ENCODE data around the gene PARL.
"Not testable (repeated sequence)": the region's sequence is repeated elsewhere in the genome, so short reads cannot be mapped to it uniquely, and the experiment has no call there.

Gene PARL

DNA sequence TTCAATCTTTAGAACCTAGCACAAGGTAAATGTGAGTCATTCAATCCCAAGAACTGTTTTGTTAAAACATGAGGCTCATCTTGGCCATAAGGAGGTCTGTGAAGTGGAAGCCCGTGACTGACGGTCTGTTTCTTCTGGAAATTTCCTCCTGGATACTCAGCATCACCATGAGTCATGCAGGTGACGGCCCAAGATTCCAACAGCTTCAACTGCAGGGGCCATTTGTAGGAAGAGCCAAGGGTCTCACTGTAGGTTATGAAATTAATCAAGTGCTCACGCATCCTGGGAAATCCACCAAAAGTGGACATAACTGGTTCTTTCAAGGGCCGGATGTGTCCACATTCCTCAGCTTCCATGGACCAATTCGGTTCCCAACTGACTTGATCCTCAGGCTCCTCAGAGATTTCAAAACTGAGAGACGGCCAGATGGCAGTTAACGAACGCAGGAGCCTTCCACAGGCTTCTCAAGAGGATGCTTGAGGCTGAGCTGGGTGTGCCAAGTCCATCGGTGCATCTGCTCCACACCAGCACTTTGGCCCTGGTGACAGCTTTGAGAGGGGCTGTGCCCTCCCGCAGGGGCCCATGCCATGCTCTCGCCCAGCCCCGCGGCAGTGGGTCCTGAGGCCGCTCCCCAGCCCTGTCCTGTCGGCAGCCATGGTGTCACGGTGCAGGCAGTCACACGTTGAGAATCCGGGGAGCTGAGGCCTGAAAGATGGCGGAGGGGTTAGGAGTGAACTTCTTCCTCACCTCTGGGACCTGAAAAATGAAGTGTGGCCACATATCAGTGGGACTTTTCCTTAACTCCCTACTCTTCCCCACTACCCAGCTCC lies 67.8 kb downstream of the PARL start:
- no peak for DNase-seq

DNA sequence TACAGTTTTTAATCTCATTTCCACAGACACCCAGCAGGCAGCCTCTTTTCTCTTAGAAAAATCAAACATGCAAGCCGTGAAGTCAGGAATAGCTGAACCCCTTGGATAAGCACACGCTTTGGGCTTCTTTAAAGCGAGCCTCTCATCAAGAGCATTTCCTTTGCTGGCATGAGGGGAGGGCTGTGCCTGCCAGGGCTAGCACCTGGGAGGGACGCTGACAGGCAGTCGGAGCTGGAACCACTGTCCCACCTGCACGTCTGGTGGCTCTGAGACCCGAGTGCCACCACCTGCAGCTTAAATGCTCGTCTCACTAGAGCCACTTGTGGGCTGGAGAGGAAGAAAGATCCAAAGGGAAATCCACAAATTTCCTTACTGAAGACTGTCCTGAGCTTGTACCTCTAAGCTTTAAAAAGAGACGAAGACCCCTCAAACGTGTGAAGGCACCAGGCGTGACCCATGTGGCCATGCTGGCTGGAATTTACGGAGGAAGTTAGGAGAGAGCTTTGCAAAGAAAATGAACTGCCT lies 68.7 kb downstream of the PARL start:
- no peak for DNase-seq

DNA sequence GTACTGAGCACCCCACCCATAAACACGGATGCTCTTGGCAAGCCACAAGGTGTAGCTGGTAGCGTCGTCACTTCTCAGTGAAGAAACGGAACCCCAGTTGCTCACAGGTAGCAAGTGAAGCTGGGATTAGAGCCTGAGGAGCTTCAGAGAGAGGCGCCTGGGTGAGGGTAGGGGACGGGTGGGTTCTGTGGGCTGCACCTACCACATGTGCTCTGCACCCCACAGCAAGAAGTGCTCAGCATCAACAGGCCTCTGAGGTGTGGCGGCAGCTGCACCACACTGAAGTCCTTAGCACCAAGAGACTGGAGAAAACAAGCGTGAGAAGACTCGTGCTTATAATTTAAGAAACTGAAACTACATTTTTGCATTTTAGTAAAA lies 69.1 kb downstream of the PARL start:
- no peak for DNase-seq

DNA sequence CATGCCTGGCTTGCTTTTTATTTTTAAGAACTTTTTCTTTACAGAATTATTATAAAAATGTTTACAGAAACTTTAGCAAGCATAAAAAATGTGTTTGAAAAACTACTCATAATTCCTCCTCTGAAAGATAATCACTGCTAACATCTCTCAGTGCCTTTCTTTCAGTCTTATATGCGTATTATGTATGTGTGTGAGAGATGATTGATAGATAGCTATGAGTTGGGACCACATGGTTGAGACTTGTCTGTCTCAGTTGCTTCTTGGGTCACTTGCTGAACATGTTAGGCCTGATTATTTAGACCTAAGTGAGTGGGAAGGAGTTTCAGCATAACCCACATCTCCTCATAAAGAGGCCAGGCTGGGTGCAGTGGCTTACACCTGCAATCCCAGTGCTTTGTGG lies 70.4 kb downstream of the PARL start:
- no peak for DNase-seq

DNA sequence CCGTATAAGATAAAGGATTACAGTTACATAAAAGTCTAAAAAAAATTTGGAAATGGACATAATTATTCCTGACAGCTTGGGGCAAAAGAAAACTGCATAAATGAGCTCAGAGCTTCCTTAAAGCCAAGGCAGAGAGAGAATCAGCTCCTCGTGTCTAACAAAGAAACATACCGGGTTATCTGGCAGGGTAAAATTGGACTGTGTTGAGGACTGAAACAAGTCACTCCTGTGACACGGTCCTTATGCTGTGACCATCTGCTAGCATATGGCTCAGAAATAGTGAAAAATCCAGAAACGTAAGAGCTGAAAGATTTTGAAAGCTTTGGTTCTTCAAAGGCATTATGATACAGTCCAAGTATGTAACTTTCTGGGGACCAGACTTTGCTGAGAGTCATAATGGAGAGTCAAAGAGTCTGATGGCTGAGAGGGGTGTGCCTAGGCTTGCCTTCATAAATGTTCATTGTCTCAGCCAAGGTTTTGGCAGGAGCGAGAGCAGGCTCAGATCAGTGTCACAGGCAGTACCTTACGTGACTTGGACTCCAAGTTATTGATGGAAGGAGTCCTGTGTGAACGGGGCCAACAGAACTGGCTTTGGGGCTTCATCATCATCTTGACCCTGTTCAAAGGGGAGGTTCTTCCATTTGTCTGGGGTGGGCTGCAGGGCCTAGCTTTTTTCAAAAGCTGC lies 71.8 kb downstream of the PARL start:
- DNase-seq, result peak; percentile 55 to 79

DNA sequence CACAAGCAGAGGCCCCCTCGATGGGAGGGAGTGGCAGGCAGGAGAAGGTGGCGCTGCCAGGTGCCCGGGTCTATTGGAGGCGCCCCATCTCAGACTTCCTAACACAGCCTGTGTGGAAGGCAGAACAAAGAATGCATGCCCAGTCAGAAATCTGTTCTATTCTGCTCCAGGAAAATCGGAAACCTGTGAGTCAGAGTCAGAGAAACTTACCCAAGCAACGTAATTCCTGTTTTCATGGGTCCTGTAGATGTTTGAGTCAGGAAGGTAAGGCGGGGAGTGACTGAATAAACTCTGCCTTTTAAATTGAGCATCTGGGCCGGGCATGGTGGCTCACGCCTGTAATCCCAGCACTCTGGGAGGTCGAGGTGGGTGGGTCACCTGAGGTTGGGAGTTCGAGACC lies 73.0 kb downstream of the PARL start:
- no peak for DNase-seq

DNA sequence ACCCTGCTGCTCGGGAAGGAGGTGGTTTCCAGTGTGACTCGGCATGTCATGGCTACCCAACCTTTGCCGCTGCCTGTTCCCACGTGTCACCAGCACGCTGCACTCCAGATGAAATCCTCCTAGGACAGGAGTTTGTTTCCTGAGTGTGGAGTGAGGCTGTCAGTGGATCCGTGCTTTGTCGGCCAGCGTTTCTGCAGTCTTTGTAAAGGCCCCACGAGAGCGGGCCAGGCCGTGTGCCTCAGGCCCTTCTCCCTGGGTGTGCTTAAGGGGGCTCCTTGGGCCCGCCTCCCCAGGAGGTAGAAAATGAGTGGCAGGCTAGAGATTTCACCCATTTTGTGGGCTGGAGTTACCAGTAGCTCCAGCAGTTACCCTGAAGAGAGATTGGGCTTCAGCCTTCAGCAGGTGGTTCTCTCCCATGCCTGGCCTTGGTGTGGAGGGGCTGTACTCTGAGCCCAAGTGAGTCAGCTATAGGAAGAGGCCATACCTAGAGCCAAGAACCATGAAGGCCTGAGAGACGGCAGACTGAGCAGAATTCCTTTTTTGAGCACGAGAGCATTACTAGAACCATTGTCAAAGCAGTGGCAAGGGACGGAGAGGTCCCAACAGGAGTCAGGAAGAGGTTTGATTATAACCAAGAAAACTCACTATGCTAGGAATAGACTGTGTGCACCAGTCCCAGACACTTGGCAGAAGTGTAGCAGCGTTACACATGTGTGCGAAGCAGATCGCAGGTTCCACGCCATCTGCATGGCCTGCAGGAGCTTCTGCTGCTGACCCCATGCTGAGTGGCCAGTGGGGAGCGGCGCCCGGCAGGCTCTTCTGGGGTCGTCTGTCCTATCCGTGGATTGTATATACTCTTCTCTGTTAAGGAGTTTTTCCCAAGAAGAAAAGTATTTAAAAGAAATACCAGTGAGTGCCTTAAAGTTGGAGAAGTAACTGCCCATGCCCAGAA lies 73.8 kb downstream of the PARL start:
- no peak for DNase-seq

DNA sequence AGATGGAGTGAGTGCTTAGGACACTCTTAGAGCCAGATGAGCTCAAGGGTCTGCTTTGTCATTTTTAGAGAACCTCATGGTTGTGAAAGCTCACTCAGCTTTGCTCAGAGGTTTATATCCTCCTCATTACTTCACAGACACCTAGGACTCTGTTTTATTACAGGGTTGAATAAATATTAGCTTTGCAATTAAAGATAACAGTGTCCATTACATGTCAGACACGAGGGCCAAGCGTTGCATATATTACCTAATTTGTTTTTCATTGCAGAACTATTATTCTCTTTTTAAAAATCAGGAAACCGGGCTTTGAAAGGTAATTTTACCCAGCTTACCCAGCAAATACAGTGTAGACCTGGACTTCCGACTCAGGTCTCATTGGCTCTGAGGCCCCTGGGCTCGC lies 75.4 kb downstream of the PARL start:
- no peak for DNase-seq

DNA sequence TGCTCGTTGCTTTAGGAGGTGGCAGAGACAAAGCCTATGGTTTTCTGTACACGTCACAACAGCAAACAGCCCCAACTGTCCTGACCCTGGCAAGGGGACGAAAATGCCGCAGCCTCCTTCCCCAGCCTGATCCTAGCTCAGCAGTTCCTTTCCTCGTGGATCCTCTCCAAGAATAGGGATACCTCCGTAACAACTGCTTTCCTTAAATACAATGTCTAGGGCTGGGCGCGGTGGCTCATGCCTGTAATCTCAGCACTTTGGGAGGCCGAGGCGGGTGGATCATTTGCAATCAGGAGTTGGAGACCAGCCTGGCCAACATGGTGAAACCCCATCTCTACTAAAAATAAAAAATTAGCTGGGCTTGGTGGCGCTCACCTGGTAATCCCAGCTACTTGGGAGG lies 76.3 kb downstream of the PARL start:
- DNase-seq, result no peak

DNA sequence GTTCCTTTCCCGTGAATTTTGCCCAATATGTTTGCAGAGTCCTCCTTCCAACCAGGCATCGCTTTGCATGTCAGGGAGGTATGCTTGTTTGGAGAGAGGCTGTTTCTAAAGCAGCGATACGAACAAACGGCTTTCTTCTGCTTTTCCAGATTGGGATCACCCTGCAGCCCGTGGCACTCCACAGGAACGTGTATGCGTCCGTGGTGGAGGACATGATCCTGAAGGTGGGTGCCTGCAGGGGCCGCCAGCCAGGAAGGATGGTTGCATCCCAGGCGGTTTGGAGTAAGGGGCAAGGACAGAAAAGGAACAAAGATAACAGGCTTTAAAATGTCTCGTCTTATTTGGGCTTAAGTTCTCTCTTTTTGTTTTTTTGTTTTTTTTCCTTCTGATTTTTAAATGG lies 76.8 kb downstream of the PARL start:
- DNase-seq, result no peak

DNA sequence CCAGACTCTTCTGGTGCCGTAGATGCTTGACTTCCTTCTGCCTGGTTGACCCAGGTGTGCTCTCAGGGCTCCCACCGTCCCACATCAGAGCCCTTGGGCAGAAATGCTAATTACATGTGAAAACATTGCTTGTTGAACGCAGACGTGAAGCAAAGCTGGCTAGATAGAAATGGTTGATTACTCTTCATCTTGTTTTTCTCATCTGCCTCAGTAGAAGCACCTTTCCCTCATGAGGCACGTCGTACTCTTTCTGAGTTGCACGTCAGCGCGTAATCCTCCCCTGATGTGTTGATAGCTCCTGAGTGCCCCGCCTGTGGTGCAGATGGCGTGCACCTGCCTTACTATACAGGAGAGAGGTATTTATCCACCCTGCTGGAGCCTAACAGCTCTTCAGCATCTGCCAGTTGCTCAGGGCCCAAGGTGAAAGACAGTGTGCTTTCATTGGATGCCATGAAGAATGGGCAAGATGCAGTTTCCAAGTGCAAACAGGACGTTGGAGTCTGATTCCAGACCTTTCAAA lies 77.4 kb downstream of the PARL start:
- DNase-seq, result no peak

DNA sequence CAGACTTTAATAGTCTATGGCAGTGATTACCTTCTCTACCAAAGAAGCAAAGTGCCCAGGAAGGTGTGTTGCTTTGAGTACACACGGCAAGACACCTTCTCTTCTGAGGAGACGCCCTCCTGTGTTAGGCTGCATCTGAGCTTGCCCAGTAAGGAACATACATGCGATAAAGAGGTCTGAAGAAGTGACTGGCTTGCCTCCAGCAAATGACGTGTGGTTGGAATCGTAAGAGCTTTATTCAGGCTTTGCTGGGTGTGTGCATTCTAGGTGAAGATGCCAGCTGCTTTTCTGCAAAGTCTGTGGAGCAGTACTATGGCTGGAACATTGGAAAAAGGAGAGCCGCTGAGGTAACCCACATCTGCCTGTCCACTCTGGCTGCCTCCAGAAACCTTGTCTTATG lies 81.7 kb downstream of the PARL start:
- no peak for DNase-seq

DNA sequence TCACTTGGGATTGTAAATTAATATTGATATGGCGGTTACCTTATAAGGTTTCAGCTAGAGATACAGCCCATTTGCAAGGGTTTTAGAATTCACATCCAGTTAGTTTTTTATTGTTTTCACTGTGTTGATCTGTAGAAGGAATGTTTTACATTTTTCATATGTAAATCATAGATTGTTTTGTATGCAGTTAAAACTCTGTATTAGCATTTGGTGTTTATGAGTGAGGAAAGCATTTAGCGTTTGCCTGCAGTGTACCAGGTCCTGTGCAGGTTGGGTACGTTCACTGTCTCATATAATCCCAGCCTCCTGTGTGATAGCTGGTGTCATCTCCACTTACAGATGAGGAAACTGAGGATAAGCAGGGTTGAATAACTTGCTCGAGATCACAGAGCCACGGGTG lies 83.1 kb downstream of the PARL start:
- no peak for DNase-seq

DNA sequence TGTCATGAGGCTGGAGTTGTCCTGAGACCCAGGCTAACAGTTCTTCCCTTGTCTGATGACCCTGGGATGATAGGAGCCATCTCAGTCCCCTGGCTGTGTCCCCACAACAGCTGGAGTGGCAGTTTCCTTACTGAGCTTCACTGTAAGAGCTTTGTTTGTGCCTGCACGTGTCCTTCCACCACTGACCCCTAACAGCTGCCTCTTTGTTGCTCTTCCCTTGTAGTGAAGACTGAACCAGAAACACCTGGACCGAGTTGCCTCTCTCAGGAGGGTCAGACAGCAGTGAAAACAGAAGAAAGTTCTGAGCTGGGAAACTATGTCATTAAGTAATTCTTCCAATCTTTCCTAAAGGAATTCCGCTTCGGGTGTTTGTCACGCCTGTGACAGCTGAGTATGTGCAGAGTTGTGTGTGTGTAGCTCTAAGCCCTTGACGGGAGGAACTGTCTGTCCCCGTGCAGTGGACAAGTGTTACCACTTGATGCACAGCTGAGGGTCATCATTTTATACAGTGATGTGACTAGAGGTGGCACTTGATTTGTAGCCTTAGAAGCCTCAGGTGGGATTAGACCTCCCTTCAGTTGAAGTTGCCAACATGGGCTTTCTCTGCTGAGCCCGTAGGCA lies 84.3 kb downstream of the PARL start:
- DNase-seq, result peak; percentile 77 to 89

DNA sequence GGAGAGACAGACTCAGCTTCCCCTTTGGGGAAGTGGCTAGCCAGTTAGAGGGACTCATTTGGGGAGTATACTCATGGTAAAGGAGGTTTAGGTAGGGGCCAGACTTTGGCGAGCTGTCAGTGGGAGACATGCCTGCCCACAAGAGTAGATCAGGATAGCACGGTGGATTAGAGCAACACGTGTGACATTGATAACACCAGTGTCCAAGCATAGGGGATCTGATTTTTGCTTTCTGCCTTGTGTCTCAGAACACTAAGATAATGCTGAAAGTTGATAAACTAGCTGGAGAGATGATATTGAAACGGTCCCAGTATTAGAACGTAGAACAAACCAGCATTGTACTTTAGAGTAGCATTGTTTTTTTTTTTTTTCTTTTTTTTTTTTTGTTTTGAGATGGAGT lies 85.2 kb downstream of the PARL start:
- no peak for DNase-seq

DNA sequence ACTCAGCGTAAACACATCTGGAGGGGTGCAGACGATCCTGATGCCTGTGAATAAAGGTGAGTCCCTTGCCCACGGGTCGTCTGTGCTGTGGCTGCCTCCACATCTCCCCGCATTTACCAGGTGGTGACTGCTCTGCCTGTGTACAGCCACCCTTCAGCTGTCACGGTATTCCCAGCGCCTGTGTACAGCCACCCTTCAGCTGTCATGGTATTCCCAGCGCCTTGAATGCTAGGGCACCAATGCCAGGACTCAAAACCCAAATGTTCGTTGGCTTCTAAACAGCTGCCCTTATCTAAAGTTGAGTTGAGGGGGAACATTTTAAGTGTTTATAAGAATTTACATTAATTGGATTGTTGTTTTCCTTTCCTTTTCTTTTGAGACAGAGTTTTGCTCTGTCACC lies 86.7 kb downstream of the PARL start:
- no peak for DNase-seq

DNA sequence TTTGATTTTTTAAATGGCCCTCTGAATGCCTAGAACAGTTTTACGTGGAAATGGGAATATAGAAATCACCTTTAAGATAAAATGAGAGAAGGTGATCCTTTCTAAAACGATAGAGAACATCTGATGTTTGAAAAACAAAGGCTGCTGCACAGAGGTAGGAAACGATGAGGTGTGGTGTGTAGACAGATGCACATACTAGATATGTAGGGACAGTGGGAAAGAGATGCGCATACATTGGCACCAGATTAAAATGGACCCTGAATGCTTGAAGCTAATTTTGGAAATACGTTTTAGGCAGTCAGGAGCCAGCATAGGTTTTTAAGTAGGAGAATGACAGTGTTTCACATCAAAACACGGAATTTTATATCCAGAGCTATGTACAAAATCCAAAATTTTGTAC lies 88.3 kb downstream of the PARL start:
- DNase-seq, result no peak

DNA sequence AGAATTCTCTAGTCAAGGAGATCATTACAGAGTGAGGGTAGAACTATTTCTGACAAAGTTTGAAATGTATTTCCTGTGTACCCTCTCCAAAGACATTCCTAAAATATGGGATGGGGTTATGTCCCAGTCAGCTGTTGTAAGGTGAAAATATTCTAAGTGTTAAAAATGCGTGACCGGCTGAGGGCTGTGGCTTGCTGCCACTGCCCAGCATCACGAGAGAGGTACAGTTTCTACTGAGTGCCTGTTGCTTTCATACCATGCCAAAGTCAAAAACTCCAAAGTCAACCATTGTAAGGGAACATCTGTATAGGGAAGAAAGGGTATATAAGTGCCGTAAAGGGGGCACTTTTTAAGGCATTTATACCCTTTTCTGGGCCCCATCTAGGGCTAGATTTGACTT lies 90.2 kb downstream of the PARL start:
- no peak for DNase-seq

DNA sequence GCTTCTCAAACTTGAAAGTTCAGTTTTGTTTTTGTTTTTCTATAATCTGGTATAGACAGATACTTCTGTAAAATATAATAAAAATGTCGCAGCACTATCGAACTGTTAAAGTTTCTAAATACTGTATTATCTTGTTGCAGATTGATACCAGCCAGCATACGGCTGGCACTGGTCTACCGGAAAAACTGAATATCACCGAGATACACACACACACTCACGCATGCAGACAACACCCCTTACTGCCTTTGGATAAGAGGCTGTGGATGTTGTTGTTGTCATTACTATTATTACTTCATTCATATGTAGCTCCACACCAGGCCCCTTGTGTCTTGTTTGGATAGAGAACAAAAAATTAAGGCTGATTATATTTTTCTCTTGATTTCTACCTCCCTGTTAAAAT lies 91.7 kb downstream of the PARL start:
- DNase-seq, result no peak

DNA sequence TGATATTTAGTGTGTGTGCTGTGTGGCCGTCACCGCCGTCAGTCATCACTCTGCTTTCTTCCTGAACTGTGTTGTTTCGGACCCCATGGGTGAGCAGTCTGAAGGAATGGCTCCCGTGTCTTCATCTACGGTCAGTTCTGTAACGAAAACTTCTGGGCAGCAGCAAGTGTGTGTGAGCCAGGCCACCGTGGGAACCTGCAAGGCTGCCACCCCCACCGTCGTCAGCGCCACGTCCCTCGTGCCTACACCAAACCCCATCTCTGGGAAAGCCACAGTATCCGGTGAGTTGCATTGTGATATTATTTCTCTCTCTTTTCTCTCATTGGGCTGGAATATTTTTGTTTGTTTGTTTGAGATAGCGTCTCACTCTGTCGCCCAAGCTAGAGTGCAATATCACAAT lies 94.0 kb downstream of the PARL start:
- no peak for DNase-seq

DNA sequence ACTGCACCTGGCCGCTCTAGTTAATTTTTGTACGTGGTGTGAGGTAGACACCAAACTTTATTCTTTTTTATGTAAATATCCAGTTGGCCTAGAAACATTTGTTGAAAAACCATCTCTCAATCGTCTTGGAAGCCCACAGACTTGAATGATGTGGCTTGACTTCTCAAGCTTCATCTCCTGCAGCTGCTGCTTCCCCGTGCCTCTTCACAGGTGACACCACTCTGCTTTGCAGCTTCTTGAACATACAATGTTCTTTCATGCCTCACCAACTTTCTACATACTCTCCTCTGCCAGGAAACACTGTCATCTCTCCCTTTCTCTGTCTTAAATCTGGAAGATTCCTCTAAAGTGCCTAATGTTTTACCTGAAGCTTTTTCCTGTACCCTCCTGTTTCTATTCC lies 94.9 kb downstream of the PARL start:
- no peak for DNase-seq

DNA sequence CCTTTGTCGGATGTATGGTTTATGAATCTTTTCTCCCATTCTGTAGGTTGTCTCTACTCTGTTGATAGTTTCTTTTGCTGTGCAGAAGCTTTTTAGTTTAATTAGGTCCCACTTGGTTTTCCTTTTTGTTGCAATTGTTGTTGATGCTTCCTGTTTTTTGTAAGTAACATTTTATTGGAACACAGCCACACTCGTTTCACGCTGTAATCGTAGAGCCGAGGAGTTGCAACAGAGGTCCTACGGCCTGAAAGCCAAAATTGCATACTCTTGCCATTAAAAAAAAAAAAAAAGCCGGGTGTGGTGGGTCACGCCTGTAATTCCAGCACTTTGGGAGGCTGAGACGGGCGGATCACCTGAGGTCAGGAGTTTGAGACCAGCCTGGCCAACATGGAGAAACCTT lies 100.2 kb downstream of the PARL start:
- DNase-seq, result not testable (repeated sequence)

Measured in hippocampal formation (tissue), 2 donors.